Midbrain (tissue), 1 donor: ENCODE results near the gene BMP7.
A peak's percentile ranks its signal among the peaks of the same experiment; 100 is the strongest.

ENCODE experiments used
- DNase-seq: peaks from one replicate; lab custom pipeline; 2025; lab: John Stamatoyannopoulos, UW

The BMP7 gene

DNA sequence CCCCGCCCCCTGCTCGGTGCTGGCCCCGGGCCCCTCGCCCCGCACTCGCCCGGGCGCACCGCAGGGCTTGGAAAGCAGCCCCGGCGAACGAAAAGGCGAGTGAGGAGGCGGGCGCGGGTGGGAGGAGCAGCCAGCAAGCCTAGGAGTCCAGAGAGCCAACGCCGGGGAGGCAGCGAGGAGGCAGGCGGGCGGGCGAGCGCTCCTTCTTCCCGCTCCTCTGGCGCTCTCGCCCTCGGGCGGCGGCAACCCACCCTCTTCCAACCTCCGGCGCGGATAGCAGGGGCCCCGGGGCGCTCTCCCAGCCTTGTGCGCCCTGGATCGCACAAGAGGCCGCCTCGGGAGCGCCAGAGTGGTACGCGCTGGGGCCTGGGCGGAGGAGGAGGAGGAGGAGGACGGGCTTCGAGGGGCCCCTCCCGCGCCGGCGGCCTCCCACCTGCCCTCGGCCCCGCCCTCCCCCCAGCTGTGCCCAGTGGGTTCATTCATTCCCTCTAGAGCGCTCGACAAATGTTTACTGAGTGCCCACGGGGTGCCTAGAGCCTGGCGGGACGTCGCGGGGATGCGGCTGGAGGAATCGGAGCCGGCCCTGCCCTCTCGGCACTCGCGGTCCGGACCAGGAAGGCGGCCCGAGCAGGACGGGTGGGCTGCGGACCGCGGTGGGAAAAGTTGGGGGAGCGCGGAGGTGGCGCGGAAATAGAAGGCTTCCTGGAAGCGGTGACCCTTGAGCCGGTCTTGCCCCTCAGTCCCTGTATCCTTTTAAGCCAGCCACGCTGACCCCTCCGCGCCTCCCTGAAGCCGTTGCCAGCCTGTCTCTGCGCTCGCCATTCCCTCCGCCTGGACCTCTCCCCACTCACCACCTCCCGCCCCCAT, at the start of gene BMP7:
Gene BMP7, minus strand, starts transcription at position 351 of the 867 bp plus-strand sequence. CDS start 519 bp downstream, outside the sequence.
- DNase-seq, result peak; percentile 48

DNA sequence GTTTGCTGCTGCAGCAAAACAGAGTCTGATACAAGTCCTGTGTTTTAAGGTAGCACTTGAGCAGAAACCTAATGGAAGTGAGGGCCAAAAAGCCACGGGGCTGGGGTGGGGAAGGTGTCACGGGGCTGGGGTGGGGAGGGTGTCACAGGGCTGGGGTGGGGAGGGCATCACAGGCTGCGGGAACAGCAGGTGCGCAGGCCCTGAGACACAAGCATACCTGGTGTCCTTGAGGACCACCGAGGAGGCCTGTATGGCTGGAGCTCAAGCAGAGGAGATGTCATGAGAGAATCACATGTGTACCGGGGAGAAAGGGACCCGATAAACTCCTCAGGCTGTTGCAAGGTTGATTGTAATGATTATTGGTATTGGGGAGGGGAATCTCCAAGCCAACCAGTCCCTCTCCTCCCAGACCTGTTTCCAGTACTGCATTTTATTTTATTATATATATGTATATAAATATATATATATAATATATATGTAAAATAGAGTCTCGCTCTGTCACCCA, 49.6 kb upstream of the BMP7 start:
- no peak for DNase-seq

DNA sequence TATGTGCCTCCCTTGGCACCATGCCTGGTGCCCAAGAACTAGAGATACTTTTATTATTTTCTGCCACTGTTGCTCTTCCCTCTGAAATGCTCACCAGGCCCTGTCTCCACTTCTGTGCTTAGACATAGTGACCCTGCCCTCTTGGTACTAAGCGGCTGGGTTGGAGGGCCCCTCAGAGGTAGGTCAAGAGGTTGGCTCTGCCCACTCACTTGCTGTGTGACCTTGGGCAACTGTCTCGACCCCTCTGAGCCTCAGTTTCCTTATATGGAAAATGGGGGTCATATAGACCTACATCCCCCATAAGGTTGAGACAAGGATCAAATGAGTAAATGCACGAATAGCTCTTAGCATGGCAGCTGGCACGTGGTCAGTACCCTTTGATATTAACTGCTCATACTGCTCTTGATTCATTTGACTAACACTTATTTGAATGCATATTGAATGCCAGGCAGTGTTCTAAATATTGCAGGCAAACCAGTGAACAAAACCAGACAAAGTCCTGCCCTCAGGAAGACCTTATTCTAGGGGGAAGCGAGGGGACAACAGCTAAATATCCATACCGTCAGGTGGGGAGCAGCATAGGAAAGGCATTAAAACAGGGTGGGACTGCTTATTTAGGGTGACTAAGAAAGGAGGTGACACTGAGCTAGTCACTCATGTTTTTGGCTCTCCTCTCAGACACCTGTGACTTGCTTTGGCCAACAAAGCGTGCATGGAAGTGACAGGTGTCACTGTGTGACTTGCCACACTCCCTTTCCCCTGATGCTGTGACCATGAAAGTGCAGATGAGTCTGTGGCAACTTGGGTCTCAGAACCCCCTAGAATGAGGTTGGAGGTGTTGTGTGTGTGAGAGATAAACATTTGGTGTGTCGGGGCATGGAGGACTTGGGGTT, 48.9 kb upstream of the BMP7 start:
- no peak for DNase-seq

DNA sequence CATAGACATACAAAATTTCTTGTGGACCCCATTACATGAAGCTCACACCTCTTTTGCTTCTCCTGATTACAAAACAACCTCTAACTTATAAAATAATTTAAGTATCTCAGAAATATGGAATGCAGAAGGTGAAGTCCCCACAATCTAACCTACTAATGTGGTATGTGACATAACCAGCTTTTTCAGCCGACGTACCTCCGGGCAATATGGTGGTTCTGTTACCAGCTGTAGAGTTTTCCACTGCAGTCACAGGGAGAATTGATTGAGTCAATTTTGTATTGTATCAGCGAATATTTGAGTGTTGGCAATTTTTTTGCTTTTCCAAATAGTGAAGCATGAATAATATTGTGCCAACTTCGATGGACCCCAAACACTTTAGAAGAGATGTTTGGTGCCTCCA, 47.5 kb upstream of the BMP7 start:
- no peak for DNase-seq

DNA sequence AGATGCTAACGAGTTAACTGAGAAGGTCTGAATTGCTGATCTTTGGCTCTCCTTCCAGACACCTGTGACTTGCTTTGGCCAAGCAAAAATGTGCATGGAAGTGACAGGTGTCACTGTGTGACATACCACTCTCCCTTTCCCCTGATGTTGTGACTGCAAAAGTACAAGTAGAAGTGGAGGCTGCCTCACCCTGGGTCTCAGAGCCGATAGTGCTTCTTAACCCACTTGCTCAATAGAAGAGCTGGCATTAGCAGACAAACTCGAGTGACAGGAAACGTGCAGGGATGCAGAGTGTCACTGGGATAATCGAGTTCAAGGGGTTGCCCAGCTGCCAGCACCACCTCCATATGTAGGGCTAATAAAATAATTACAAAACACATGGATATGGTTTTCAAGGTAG, 46.8 kb upstream of the BMP7 start:
- no peak for DNase-seq

DNA sequence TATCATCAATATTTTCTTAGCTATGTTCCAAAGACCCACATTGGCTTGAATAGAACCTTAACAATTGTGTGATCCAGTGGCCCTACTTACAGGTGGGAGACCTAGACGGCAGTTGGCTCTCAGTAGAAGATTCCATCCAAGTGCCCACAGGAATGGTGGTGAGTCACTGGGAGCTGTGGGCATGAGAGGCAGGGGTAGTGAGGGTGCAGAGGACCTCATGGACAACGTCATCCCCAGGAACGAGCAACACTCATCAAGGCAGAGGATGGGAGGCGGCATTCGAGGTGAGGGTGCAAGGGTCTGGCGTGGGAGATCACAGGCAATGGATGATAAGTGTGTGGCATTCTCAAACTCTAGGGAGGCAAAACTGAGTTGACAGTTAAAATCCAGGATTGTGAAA, 45.7 kb upstream of the BMP7 start:
- no peak for DNase-seq

DNA sequence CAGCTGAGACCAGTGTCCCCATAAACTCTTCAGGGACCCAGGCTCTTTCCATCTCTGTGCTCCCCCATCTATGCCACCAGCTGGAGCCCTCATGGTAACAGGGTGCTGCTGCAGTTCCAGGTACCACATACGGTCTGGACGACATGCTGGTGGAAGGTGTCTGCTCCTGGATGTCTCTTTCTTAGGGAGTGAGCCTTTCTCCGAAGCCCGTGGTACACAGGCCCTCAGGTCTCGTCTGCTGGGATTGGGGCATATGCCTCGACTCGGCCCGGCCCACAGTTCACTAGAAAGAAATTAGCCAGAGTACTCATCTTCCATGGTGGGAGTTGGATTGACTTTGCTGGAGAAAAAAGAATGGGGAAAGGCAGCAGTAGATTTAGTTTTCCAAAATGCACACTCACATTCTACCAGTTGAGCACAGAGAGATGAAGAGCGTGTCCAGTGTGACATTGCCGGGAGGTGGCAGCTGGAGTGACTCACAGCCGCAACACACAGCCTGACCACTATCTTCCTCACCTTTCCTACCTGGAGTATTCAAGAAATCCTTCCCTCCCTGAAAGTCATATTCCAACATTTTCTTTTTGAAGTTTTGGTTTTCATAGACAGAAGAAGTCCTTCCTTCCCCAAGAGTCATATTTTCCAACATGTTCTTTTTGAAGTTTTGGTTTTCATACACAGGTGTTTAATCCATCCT, 44.5 kb upstream of the BMP7 start:
- no peak for DNase-seq

DNA sequence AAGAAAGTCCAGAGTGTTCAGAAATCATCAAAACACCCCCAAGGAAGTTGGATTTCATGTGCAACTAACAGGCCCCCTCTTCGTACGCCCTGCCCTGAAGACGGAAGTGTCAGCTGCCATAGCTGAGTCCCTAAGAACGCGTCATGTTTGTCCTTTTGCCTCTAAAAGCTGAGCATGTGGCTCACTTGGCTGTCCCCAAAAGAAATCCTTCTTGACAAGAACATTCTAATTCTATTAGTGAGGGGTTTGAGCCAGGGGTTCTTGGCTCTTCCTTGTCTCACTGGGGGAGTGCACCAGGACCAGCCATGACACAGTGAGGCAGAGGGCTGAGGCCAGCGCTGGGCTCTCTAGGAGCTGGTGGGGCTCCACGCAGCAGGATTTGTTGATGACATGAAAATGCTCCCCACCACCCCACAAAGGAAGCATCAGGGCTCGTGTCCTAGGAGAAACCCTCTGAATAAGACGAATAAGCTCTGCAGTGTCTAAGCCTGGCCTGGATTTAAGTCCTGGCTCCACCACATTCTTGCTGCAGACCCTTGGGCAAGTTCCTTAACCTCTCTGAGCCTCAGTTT, 43.2 kb upstream of the BMP7 start:
- peak; percentile 58 for DNase-seq

DNA sequence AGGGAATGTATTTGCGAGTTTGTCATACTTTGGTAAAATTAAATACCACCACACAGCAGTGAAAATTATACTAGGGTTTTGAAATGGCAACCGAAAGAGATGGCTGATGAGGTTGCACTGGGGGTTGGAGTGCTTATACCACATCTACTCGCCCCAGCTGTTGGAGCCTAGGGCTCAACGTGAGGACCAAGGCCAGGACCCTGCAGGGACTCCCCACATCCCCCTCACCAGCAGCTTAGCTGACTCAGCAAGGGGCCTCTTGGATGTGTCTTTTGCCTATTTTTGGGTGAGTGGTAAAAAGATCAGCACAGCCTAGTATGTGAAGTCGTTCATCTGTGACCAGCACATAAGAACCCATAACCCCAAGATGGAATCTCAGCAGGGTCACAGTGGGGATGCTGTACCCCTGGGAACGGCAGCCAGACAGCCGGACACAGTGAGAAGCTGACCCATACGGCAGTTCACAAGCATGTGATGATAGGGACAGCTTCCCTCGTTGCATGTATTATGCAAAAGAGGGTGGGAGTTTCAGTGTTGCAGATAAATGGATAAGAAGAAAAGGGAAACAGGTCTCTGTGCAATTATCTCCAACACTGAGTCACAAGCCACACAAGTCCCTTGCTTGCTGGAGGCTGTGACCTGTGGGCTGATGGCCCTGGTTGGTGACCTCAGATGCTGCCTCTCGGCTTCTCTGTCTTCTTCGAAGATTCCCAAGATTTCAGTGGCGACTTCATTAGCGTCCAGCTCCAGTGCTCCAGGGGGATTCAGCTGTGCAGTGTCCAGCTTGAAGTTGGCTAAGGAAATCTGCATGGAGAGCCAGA, 42.2 kb upstream of the BMP7 start:
- DNase-seq, result no peak

DNA sequence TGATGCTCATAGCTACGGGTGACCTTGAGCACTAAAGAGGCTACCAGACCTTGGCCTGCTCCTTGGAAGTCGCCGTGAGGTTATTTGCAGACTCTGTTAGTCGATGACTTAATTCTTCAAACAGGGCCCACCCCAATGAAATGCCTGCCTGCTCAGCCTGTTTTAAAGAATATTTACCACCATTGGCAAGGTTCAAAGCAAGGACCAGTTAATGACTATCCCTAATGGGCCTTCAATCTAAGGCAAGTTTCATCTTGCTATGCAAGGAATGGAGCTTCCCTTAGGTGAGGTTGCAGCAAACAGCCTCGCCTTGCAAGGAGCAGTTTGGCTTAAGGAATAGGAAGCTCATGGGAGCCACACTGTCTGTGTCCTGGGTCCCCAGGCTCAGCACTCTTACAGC, 40.3 kb upstream of the BMP7 start:
- DNase-seq, result no peak

DNA sequence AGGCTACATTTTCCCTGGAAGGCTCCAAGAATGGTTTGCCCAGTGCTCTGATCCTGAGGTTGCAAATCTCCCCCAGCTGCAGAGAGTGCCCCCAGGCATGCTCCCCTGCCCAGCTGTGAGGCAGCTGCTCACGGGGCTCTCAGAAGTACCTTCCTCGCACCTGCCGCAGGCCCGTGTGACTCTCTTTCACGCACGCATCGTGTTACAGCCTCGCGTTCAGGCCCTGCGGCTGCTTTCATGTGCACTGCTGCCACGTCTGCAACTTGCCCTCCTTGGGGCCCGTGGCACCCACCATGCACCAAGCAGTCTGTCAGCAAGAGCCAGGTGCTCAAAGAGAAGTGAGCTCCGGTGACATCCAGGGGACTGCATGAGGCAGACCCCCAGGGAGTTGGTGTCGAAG, 34.6 kb upstream of the BMP7 start:
- DNase-seq, result no peak

DNA sequence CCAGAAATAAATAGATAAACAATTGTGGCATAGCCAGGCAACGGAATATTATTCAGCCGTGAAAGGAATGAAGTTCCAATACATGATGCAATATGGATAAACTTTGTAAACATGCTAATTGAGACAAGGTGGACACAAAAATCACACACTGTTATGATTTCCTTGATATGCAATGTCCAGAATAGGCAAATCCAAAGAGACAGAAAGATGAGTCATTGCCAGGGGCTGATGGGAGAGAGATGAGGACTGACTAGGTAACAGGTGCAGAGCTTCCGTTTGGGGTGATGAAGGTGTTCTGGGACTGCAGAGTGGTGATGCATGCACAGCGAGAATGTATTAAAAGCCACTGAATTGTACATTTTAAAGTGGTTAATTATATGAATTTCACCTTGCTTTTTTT, 32.0 kb upstream of the BMP7 start:
- DNase-seq, result no peak

DNA sequence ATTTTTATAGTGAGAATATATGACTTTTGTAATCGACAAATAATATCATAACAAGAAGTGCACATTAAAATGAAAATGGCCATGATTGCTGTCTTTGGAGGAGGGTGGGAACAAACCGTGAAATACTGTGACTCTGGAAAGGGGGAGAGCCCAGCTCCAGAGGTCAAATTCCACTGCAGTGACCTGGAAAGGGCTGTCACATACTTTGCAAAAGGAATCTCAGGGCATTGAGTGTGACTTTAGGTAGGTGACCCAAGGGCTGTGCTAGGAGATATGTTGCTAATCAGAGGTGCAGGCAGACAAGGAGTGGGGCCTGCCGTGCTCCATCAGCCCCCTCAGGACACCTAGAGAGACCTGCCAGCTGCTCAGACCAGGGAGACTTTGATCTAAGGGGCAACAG, 28.1 kb upstream of the BMP7 start:
- DNase-seq, result no peak

DNA sequence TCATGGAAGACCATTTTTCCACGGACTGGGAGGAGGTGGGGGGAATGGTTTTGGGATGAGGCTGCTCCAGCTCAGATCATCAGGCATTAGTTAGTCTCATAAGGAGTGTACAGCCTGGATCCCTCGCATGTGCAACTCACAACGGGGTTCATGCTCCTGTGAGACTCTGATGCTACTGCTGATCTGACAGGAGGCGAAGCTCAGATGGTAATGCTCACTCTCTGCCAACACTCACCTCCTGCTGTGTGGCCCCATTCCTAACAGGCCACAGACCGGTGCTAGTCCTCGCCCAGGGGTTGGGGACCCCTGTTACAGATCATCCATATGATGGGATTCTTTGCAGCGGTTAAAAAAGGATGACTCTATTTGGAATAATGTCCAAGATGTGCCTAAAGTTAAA, 27.6 kb upstream of the BMP7 start:
- no peak for DNase-seq

DNA sequence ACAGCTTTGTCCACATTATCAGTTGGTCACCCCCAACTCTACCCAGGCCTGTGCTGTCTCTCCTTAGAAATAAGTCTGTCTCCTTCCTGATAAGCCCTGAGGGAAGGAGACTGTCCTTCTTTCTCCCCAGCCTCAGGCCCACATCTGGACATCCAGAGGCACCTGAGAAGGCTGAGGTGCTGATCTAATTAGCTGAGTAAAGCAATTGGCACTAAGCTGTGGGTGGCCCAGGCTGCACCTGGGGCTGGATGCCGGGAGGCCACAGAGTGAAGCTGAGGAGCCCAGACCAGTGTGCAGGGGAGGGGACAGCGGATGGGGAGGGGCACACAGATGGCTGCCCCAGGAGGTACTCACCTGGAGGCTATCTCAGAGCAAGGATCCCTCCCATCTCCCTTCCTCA, 26.2 kb upstream of the BMP7 start:
- no peak for DNase-seq

DNA sequence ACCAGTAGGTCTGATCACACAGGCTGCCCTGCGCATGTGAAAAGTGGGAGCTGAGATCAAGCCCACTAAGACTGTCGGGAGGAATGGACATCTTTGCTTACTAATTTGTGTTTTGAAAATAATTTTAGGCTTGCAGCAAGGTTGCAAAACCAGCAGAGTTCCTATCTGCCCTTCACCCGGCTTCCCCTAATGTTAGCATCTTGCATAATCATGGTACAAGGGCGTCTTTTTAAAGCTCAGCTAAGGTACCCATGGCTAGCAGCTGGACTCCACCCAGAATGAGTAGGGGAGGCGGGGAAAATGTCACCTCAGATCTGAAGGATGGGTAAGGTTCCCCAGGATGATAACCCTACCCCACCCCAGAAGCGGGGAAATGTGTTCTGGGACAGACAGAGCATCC, 25.3 kb upstream of the BMP7 start:
- DNase-seq, result no peak

DNA sequence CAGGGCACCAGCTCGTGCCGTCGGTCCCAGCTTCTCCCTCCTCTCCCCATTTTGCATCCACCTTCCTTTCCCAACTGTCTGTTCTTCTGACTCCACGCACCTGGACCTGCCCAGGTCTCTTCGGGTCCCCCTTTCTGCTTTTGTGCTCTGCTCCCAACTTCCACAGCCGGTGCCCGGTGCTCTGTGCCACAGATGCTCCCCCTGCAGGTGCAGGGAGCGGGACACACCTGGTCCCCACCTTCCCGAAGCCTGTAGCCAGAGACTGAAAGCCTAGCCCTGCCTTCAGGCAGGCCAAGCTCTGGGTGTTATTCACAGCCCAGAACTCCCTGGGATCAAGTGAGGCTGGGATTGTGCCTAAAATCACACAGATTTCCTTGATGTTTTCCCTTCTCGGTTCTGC, 24.6 kb upstream of the BMP7 start:
- no peak for DNase-seq

DNA sequence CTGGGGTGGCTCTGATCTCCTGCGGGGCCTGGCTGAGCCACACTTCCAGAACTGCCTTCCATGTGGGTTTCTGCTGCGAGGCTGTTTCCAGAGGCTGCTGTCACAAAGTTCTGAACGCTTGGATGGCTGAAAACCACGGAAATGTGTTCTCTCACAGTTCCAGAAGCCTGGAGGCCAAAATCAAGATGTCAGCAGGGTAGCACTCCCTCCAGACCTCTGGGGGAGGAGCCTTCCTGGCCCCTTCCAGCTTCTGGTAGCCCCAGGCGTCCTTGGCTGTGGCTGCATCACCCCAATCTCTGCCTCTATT, 23.7 kb upstream of the BMP7 start:
- no peak for DNase-seq

DNA sequence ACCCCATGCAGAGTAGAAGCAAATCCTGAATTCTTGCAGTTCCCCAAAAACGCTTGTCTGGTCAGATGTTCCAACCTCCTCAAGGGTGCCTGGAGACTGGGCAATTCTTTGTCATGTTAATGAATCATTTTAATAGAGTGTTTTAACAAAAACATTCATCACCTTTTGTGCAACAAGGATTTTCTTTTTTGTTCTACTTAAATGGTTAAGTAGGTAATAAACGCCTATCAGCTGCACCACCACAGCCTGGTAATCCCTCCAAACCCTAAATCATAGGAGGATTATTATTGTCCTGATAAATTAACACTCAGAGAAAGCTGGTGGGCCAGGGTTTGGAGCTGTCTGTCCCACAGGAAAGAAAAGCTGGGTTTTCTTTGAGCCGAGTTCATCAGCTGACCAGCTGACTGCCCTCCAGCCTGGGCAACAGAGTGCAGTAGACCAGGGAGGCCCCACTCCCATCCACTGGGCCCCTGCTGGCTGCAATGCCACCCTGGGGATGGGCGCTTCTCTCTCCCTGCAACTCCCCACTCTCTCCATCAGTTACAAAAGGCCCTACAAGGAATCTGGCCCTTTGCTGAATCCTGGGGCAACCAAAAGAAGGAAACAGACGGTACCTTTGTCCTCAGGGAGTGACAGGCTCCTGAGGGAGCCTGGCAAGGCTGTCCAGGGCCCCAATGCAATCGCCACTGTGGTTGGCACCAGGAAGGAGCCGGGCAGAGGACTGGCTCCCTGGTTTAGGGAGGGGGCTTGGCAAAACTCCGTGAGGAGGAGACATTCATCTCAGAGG, 23.1 kb upstream of the BMP7 start:
- DNase-seq, result peak; percentile 79

DNA sequence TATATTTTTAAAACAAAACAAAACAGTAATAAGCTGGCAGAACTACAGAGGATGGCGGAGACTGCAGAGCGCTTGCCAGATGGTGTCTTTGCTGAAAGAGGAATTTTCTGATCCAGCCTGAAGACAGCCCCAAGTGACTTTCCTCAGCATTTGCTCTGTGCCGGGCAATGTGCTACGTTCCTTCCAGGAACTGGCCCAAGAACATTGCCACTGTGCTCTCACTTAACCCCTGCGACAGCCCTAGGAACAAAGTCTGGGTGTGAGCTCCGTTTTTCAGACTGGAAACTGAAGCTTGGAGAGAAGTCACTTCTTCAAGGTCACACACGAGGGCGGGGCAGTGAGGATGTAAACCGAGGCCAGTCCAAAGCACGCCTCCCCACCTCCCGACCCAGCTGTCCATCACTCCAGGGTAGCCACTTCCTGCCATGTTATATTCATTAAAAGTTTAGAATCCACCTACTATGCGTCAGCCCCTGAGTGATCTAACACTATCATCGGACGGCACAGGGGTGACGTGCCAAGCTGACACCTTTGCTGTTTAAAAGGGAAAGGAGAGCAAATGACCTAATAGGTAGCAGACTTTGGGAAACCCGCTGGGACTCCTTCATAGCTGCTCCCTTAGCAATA, 22.3 kb upstream of the BMP7 start:
- DNase-seq, result peak; percentile 32
